Measurements from ENCODE around the gene CEACAM4.

The CEACAM4 gene

GRCh38 chr19:41617941-41618730 is 8.7 kb downstream of the CEACAM4 start:
- H3K36me3 ChIP-seq (ENCODE audit: insufficient read depth, low read length), result no peaks in the 10 kb centered on the region
- peaks cover 7% of the 10 kb centered on the region for H3K9me3 ChIP-seq (ENCODE audit: insufficient read depth, low read depth, low read length)
- H3K4me1 ChIP-seq (ENCODE audit: insufficient read depth, low read length), result no peaks in the 10 kb centered on the region
- H3K9ac ChIP-seq (ENCODE audit: low read depth, low read length), result no peak overlapping the region
- H3K27me3 ChIP-seq (ENCODE audit: insufficient read depth, low read length), result no peaks in the 10 kb centered on the region
- H3K27ac ChIP-seq (ENCODE audit: low read depth, low read length), result no peak overlapping the region
- WGBS, result 70% methylated on average over 9 of the region's 9 CpGs
- no peak overlapping the region for H3K4me3 ChIP-seq (ENCODE audit: low read length)

GRCh38 chr19:41616792-41617621 is 9.9 kb downstream of the CEACAM4 start:
- H3K27me3 ChIP-seq (ENCODE audit: insufficient read depth, low read length), result no peaks in the 10 kb centered on the region
- H3K4me1 ChIP-seq (ENCODE audit: insufficient read depth, low read length), result no peaks in the 10 kb centered on the region
- no peak overlapping the region for H3K27ac ChIP-seq (ENCODE audit: low read depth, low read length)
- 55% methylated on average over 9 of the region's 9 CpGs for WGBS
- no peak overlapping the region for H3K9ac ChIP-seq (ENCODE audit: low read depth, low read length)
- H3K36me3 ChIP-seq (ENCODE audit: insufficient read depth, low read length), result no peaks in the 10 kb centered on the region
- H3K9me3 ChIP-seq (ENCODE audit: insufficient read depth, low read depth, low read length), result peaks cover 4% of the 10 kb centered on the region
- H3K4me3 ChIP-seq (ENCODE audit: low read length), result no peak overlapping the region

DNA sequence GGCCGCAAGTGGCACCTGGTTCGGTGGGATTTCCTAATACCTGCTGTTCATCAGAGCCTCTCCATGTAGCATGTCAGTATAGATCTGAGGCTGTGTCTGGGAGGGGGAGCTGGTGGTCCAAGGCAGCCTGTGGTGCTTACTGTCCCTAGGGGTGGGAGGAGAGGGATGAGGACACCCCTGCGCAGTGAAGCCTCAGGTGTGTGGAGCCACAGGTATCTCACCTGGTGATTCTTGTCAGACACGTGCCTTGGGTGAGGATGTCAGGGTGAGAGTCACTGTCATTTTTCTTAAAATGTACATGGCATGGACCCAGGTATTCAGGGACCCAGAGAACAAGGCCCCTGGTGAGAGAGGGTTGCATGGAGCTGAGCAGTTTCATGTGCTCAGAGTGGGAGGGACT is 11.7 kb downstream of the CEACAM4 start:
- no peak overlapping the region for H3K4me3 ChIP-seq (ENCODE audit: low read length)
- H3K9me3 ChIP-seq (ENCODE audit: insufficient read depth, low read depth, low read length), result peaks cover 4% of the 10 kb centered on the region
- WGBS, result 74% methylated on average over 4 of the region's 4 CpGs
- H3K4me1 ChIP-seq (ENCODE audit: insufficient read depth, low read length), result no peaks in the 10 kb centered on the region
- no peak overlapping the region for H3K9ac ChIP-seq (ENCODE audit: low read depth, low read length)
- no peak overlapping the region for H3K27ac ChIP-seq (ENCODE audit: low read depth, low read length)
- no peaks in the 10 kb centered on the region for H3K27me3 ChIP-seq (ENCODE audit: insufficient read depth, low read length)
- H3K36me3 ChIP-seq (ENCODE audit: insufficient read depth, low read length), result no peaks in the 10 kb centered on the region

- peaks cover 4% of the 10 kb centered on the region for H3K9me3 ChIP-seq (ENCODE audit: insufficient read depth, low read depth, low read length)
- H3K36me3 ChIP-seq (ENCODE audit: insufficient read depth, low read length), result no peaks in the 10 kb centered on the region
- peaks cover 10% of the 10 kb centered on the region; the same call in 1 of the 2 replicates for H3K27me3 ChIP-seq (ENCODE audit: insufficient read depth, low read length)
- 73% methylated on average over 4 of the region's 4 CpGs for WGBS
- H3K4me1 ChIP-seq (ENCODE audit: insufficient read depth, low read length), result no peaks in the 10 kb centered on the region
- H3K4me3 ChIP-seq (ENCODE audit: low read length), result no peak overlapping the region
- no peak overlapping the region for H3K9ac ChIP-seq (ENCODE audit: low read depth, low read length)
- H3K27ac ChIP-seq (ENCODE audit: low read depth, low read length), result no peak overlapping the region
These were observed 14.4 kb downstream of the CEACAM4 start for GRCh38 chr19:41612483-41612882.

DNA sequence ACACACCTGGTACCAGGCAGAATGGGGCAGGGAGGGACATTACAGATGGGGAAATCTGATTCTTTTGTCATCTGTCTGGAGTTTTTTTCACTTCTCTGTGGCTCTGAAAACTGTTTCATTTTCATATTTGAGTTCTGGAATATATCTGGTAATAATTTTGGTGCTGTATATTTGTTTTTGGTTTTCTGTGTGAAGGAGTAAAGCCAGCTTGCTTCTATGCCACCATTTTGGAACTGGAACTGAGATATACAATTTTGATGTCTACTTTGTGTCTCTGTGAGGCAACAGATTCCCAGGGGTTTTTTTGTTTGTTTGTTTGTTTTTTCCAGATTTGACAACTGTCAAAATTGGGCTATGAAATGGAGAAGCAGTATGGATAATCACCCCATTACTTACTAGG is 16.1 kb downstream of the CEACAM4 start:
- Histone ChIP-seq H3K4me3 (ENCODE audit: low read length) (no peak overlapping the region), H3K9ac (ENCODE audit: low read depth, low read length) (no peak overlapping the region), H3K27me3 (ENCODE audit: insufficient read depth, low read length) (peaks cover 11% of the 10 kb centered on the region), H3K36me3 (ENCODE audit: insufficient read depth, low read length) (no peaks in the 10 kb centered on the region), H3K4me1 (ENCODE audit: insufficient read depth, low read length) (no peaks in the 10 kb centered on the region), H3K27ac (ENCODE audit: low read depth, low read length) (no peak overlapping the region), H3K9me3 (ENCODE audit: insufficient read depth, low read depth, low read length) (peaks cover 4% of the 10 kb centered on the region)

GRCh38 chr19:41607668-41608067 is 19.2 kb downstream of the CEACAM4 start:
- 61% methylated on average over 1 of the region's 1 CpG for WGBS
- no peaks in the 10 kb centered on the region for H3K9me3 ChIP-seq (ENCODE audit: insufficient read depth, low read depth, low read length)
- no peaks in the 10 kb centered on the region for H3K4me1 ChIP-seq (ENCODE audit: insufficient read depth, low read length)
- no peak overlapping the region for H3K9ac ChIP-seq (ENCODE audit: low read depth, low read length)
- no peaks in the 10 kb centered on the region for H3K36me3 ChIP-seq (ENCODE audit: insufficient read depth, low read length)
- no peak overlapping the region for H3K4me3 ChIP-seq (ENCODE audit: low read length)
- peaks cover 37% of the 10 kb centered on the region for H3K27me3 ChIP-seq (ENCODE audit: insufficient read depth, low read length)
- H3K27ac ChIP-seq (ENCODE audit: low read depth, low read length), result no peak overlapping the region

- no peak overlapping the region for H3K27ac ChIP-seq (ENCODE audit: low read depth, low read length)
- H3K36me3 ChIP-seq (ENCODE audit: insufficient read depth, low read length), result no peaks in the 10 kb centered on the region
- H3K4me1 ChIP-seq (ENCODE audit: insufficient read depth, low read length), result no peaks in the 10 kb centered on the region
- H3K27me3 ChIP-seq (ENCODE audit: insufficient read depth, low read length), result peaks cover 50% of the 10 kb centered on the region
- WGBS, result 70% methylated on average over 5 of the region's 5 CpGs
- H3K4me3 ChIP-seq (ENCODE audit: low read length), result no peak overlapping the region
- H3K9me3 ChIP-seq (ENCODE audit: insufficient read depth, low read depth, low read length), result no peaks in the 10 kb centered on the region
- H3K9ac ChIP-seq (ENCODE audit: low read depth, low read length), result no peak overlapping the region
These were observed 20.5 kb downstream of the CEACAM4 start for GRCh38 chr19:41606215-41606837.

DNA sequence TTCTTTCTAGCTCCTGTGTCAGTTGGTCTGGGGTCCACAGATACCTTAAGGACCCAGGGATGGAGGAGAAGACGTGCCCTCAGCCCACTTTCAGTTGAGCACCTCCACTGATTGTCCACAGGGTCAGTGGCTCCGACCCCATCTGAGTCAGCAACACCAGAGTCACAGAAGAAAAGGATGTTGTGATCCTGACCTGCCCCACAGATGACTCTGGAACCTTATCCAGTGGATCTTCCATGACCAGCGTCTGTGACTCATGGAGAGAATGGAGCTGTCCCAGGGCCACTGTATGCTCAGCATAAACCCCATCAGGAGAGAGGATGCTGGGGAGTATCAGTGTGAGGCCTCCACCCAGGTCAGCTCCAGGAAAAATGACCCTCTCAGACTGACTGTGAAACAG is 22.0 kb downstream of the CEACAM4 start:
- peaks cover 60% of the 10 kb centered on the region for H3K27me3 ChIP-seq (ENCODE audit: insufficient read depth, low read length)
- H3K4me3 ChIP-seq (ENCODE audit: low read length), result no peak overlapping the region
- 36% methylated on average over 3 of the region's 3 CpGs for WGBS
- H3K36me3 ChIP-seq (ENCODE audit: insufficient read depth, low read length), result no peaks in the 10 kb centered on the region
- no peak overlapping the region for H3K9ac ChIP-seq (ENCODE audit: low read depth, low read length)
- H3K9me3 ChIP-seq (ENCODE audit: insufficient read depth, low read depth, low read length), result no peaks in the 10 kb centered on the region
- H3K4me1 ChIP-seq (ENCODE audit: insufficient read depth, low read length), result peaks cover 2% of the 10 kb centered on the region; the same call in 1 of the 2 replicates
- H3K27ac ChIP-seq (ENCODE audit: low read depth, low read length), result no peak overlapping the region

GRCh38 chr19:41601771-41602170 is 25.1 kb downstream of the CEACAM4 start:
- no peaks in the 10 kb centered on the region for H3K36me3 ChIP-seq (ENCODE audit: insufficient read depth, low read length)
- no peaks in the 10 kb centered on the region for H3K9me3 ChIP-seq (ENCODE audit: insufficient read depth, low read depth, low read length)
- H3K4me1 ChIP-seq (ENCODE audit: insufficient read depth, low read length), result peaks cover 8% of the 10 kb centered on the region; the same call in 1 of the 2 replicates
- H3K4me3 ChIP-seq (ENCODE audit: low read length), result no peak overlapping the region
- 63% methylated on average over 4 of the region's 4 CpGs for WGBS
- no peak overlapping the region for H3K9ac ChIP-seq (ENCODE audit: low read depth, low read length)
- H3K27me3 ChIP-seq (ENCODE audit: insufficient read depth, low read length), result peaks cover 61% of the 10 kb centered on the region
- no peak overlapping the region for H3K27ac ChIP-seq (ENCODE audit: low read depth, low read length)

GRCh38 chr19:41599175-41599966 is 27.5 kb downstream of the CEACAM4 start:
- WGBS, result 42% methylated on average over 5 of the region's 6 CpGs
- Histone ChIP-seq H3K9ac (ENCODE audit: low read depth, low read length) (no peak overlapping the region), H3K4me1 (ENCODE audit: insufficient read depth, low read length) (peaks cover 8% of the 10 kb centered on the region; the same call in 1 of the 2 replicates), H3K27ac (ENCODE audit: low read depth, low read length) (no peak overlapping the region), H3K4me3 (ENCODE audit: low read length) (no peak overlapping the region), H3K9me3 (ENCODE audit: insufficient read depth, low read depth, low read length) (no peaks in the 10 kb centered on the region), H3K36me3 (ENCODE audit: insufficient read depth, low read length) (no peaks in the 10 kb centered on the region), H3K27me3 (ENCODE audit: insufficient read depth, low read length) (peaks cover 58% of the 10 kb centered on the region)

All from HUES64 (cell line).